GM18909 (cell line): ENCODE data around the gene EIF5.

Experiments
- ATAC-seq: cut with Tn5 transposase; IDR thresholded peaks from one replicate; pipeline ENCODE4 v1.9.1; 2021; ENCODE audit warnings: mild to moderate bottlenecking; ENCODE audit not compliant: unreplicated experiment, poor library complexity

EIF5 gene

GRCh38 chr14:103308717-103309616, 25.1 kb upstream of the EIF5 start:
- ATAC-seq = no peak

GRCh38 chr14:103310576-103311095, 23.4 kb upstream of the EIF5 start:
- no peak for ATAC-seq

DNA sequence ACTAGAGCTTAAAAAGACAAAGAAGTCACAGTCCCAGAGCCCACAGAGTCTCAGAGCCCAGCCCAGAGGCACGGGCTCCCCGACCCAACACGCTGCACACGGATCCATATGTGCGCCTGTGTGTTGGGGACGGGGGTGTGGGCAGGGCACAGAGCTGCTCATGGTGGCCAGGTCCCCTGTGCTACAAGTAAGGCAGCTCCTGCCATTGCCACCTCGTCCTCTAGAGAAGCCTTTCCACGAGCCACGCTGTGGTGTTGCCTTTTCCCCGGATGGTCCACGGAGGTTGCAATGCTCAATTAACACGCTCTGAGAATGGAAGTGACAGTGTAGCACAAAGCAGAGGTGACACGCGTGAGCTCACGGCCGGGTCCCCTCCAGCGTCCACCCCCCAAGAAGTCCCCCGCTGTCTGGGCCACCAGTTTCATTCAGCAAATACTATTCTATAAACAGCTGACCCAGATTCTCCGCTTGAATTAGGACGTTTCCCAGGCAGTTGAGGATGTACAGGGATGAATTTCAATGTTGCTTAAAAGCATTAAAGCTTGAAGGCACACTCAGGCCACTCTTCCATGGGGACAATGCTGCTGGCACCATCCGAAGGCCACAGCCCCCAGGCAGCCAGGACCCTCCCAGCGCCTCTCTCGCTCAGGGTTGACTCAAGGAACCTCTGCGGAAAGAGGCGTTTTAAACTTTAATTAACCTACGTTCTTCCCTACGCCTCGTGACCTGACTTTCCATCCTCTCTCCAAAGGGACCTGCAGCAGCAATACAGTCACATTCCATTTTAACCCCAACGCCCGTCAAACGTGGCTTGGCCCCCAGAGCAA, 22.7 kb upstream of the EIF5 start:
- no peak for ATAC-seq

DNA sequence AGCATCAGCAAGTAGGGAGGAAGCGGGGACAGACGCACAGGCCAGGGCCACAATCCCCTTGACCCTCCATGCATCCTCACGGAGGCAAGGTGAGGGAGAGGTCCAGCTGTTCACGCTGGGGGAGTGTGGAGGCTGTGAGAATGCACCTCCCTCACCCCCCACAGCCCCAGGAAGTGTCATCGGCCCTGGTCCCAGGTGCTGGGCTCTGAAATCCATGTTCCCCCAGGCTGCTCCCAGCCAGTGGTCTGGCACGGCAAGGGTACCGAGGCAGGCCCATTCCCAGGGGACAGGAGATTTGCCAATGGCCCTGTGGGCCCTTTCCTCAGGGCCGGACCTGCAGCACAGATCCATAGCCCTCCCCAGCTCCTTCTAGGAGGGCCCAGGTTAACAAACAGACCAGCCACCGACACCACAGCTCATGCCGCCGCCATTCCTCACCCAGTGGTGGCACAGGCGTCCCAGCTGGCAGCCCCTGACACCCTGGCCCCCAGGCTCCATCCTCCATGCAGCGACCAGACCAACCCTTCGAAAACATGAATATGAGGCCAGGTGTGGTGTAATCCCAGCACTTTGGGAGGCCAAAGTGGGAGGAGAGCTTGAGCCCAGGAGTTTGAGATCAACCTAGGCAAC, 21.9 kb upstream of the EIF5 start:
- ATAC-seq = no peak

DNA sequence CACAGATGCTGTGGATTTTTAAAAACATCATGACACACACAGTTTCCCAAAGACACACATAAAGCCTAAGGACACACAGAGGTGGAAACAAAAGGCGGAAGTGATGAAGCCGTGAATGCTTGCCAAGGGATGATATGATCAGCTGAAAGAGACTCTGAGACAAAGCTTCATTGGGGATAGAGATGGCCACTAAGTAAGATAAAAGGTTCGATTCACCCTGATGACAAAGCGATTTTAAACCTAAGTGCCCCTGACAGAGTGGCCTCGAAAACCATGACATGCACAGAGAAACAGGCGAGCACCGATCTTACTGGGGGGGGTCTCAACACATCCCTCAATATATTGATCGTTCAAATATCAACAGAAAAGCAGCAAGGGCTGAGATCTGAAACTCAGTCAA, 20.3 kb upstream of the EIF5 start:
- ATAC-seq = no peak

- ATAC-seq = no peak
These were observed 19.4 kb upstream of the EIF5 start for GRCh38 chr14:103314496-103315277.

GRCh38 chr14:103315351-103315911, 18.6 kb upstream of the EIF5 start:
- no peak for ATAC-seq

GRCh38 chr14:103315941-103316340, 18.1 kb upstream of the EIF5 start:
- no peak for ATAC-seq

GRCh38 chr14:103316721-103317121, 17.3 kb upstream of the EIF5 start:
- no peak for ATAC-seq

GRCh38 chr14:103317251-103317650, 16.8 kb upstream of the EIF5 start:
- ATAC-seq = no peak

GRCh38 chr14:103317976-103318580, 16.0 kb upstream of the EIF5 start:
- ATAC-seq = no peak

DNA sequence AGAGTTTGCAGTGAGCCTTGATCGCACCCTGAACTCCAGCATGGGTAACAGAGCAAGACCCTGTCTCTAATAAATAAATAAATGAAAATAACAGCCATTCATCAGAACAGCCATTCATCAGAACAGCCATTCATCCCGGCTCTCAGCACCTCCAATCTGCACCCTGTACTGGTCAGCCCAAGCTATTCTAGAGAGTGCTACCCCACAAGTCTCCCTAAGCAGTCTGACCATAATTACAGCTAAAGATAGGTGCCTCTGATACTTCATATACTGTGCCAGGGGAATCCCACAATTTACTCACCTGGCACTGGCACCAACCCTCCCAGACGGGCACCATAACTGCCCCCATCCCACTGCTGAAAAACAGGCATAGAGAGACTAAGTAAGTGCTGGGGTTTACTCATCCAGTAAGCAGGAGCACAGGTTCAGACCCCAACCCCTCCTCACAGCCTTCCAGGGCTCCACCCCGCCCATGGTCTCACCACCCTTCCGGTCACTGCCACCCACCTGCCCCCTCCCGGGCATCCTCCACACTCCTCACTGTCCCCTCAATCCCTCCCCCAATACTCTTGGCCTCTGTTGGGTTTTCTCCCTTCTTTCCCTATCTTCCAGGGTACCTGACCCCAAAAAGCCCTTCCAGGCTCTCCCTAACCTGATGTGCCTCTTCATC, 15.2 kb upstream of the EIF5 start:
- no peak for ATAC-seq

DNA sequence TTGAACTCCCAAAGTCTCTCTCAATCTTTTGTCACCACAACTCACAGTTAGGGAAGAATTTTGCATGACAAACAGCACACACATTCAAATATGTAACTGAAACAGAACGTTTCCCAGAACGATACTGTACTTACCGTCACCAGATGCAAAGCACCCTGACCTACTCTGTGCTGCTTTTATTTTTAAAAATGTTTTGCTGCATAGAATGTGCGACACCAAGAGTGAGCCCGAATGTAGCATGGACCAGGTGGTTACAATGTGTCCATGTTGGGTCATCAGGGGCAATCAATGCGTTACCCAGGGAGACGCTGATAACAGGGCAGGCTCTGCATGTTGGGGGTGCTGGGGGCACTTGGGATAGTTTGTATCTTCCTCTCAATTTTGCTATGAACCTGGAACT, 14.6 kb upstream of the EIF5 start:
- ATAC-seq = no peak

DNA sequence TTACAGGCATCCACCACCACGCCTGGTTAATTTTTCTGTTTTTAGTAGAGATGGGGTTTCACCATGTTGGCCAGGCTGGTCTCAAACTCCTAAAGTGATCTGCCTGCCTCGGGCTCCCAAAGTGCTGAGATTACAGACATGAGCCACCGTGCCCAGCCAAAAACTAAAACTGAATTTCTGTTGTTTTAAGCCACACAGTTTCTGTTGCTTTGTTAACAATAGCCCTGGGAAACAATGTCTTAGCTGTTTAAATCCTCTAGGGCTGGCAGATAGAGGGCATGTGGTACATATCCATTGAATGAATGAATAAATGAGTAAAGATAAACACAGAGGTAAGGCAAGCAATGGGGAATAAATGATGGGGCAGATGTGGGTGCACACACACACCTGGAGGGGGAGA, 8.0 kb upstream of the EIF5 start:
- ATAC-seq = no peak

GRCh38 chr14:103328941-103329340, 5.1 kb upstream of the EIF5 start:
- no peak for ATAC-seq

DNA sequence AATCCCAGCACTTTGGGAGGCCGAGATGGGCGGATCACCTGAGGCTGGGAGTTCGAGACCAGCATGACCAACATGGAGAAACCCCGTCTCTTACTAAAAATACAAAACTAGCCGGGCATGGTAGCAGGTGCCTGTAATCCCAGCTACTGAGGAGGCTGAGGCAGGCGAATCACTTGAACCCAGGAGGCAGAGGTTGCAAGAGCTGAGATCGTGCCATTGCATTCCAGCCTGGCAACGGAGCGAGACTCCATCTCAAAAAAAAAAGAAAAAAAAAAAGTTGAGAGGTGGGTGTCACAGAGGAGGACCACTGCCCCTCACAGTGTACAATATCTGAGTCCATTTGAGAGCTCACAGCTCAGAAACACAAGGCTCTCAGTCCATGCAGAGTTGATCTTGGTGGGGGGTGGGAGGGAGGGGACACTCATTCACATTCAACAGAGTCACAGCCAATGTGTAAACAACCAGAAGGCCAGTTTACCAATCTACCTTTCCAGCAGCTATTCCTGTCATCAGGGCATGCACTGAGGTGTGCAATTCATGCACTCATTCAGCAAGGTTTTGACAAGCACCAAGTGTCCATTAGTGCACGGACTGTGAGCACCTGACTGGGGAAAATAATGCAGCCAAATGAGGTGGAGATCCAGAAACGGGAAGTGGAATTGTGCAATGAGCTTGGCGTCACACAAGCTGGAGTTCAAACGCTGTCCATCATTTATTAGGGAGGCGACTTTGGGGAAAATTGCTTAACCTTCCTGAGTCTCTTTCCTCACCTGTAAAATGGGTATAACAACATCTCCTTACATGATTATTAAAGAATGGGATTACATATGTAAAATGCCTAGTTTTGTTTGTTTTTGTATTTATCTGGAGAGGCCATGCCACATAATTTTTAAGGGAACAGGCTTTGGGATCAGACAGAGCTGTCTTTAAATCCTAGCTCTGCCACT, 4.4 kb upstream of the EIF5 start:
- ATAC-seq = no peak

DNA sequence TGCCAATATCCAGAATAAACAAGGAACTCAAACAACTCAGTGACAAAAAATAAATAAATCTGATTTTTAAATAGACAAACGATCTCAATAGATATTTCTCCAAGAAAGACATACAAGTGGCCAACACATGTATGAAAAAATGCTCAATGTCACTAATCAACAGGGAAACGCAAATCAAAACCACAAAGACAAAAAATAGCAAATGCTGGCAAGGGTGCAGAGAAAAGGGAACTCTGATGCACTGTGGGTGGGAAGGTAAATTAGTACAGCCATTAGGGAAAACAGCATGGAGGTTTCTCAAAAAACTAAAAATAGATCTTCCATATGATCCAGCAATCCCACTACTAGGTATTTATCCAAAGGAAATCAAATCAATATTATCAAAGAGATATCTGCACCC, 3.5 kb upstream of the EIF5 start:
- no peak for ATAC-seq
